ENCODE data around the gene GSTA5. TPM values are rescaled to one million over a fixed set of nuclear protein-coding genes. Genes with fewer than 3 reads are reported as not detected.
"Not testable (repeated sequence)": the region's sequence is repeated elsewhere in the genome, so short reads cannot be mapped to it uniquely, and the experiment has no call there.

GSTA5 gene
- total RNA-seq, 1 experiment from 2014 or later, result not detected

DNA sequence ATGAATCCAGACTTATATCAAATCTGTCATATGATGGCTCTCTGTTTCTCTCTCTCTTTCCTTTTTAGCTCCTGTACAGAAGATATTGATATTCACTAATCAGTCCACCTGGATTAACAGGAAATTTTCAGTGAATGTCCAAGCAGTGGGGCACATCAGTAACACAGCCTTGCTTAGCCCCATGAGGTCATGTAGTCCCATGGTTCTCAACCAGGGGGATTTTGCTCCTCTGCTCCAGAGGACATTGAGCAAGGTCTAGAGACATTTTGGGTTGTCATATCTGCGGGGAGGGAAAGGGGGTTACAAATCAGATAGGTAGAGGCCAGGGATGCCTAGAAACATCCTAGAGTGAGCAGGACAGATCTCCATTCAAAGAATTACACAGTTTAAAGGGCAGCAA lies 37.8 kb downstream of the GSTA5 start:
- no peak for DNase-seq (ENCODE audit: low read depth)
- in situ Hi-C loops (cut with HindIII; ENCODE audit: low pct_unique_long_range_greater_than_20kb, low sequenced_read_pairs), result no loop called here

DNA sequence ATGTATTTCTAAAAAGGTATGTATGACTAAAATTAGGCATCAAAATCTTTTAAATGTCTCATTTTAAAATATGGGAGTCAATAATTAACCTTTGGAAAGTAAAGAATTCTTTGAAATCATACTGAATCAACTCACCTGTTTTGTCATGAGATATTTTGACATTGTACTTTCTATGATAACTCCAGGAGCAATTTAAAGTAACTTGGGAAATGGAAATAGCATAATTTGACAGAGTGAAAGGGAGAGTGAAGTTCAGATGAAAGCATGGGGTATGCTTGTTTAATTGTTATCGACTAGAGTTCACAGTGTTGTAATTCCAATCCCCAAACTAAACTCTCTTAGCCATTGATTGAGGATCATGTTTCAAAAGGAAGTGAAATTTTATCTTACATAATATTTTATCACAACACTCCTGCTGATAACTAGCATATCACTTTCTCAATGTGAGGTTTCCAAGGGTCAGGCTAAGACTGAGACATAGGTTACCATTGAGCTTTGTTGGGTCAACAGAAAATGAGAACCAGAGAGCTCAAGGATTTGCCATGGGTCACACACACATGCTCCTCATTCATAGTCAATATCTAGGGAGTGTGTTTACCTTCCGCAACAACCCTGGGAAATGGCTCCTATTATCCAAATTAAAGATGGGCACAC lies 39.3 kb downstream of the GSTA5 start:
- DNase-seq (ENCODE audit: low read depth), result no peak
- in situ Hi-C loops (cut with HindIII; ENCODE audit: low pct_unique_long_range_greater_than_20kb, low sequenced_read_pairs), result no loop called here

DNA sequence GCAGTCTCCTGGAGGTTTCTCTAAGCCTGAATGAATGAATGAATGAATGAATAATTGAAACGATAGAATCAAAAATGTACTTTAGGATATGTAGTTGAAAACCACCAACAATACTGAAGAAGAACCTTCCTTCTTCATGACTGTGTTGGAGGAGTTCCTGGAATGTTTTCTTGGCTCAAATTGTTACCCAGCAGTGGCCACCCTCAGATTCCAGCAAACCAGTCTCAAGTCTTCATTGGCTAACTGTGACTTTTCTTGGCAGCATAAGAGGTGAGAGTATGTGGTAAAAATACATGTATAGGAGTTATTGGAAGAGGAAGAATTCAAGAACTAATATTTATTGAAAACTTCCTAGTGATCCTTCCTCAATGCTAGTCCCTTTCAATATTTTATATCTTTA lies 41.3 kb downstream of the GSTA5 start:
- DNase-seq (ENCODE audit: low read depth); in situ Hi-C loops (cut with HindIII; ENCODE audit: low pct_unique_long_range_greater_than_20kb, low sequenced_read_pairs): not testable (repeated sequence)

DNA sequence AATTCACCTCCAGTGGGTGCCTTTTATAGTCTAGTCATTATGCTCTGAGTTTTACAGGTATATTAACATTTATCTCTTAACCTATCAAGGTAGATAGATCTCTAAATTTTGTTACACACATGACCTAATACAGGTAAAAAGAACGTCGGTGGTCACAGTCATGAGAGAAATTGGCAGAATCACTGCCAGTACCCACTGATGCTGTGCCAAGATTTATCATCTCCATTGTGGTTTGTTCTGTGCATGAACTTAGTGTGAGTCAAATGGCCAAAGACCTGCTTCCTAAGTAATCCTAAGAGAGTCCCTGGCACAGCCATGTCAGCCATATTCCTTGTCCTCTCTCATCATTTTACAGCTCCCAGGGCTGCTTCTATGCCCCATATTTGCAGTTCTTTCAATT lies 46.2 kb downstream of the GSTA5 start:
- in situ Hi-C loops (cut with HindIII; ENCODE audit: low pct_unique_long_range_greater_than_20kb, low sequenced_read_pairs); DNase-seq (ENCODE audit: low read depth): not testable (repeated sequence)

DNA sequence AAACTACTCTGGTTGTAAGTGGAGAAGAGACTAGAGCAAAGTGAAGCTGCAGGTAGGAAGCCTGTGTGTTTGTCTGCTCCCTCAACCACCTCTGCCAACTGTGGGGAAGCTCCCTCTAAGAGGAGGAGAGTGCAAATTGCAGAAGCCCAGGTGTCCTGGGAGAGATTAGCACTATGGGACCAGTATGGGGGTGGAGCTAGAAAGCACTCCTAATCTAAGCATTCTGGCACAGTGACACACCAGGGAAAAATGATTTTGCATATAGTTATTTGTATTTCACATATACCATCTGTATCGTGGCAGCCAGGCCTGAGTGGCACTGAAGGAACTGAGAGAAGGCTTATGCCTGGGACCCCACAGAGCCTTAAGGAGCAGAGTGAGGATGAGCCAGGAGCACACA lies 49.8 kb downstream of the GSTA5 start:
- DNase-seq (ENCODE audit: low read depth), result no peak
- in situ Hi-C loops (cut with HindIII; ENCODE audit: low pct_unique_long_range_greater_than_20kb, low sequenced_read_pairs), result no loop called here

DNA sequence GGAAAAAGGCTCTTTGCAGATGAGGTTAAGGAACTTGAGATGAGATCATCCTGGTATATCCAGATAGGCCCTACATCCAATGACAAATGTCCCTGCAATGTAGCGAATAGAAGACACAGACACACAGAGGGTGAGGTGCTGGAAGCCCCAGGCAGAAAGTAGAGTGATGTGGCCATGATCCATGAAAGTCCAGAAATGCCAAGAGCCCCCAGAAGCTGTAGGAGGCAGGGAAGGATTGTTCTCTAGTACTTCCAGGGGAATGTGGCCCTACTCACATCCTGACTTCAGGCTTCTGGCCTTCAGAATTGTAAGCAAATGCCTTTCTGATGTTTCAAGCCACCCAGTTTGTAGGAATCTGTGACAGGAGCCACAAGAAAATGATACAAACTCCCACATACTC lies 51.0 kb downstream of the GSTA5 start:
- in situ Hi-C loops (cut with HindIII; ENCODE audit: low pct_unique_long_range_greater_than_20kb, low sequenced_read_pairs), result not testable (repeated sequence)

DNA sequence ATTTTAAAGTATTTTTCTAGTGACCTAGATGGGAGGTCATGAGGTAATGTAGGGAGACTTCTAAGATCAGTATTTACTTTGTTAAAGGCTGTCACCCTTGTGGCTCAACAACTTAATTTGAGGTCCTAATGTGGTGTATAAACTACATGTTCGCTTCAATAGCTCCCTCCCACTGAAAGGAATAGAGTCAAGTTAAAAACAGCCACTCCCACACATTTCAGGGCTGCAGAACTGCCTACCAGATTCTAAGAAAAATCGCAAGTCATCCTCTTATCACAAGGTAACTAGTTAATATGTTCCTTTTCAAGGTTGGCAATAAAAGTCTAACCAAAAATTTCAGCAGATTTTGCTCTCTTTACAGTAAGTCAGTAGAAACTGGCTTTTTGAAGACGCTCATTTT lies 52.1 kb downstream of the GSTA5 start:
- DNase-seq (ENCODE audit: low read depth), result peak; percentile 55
- in situ Hi-C loops (cut with HindIII; ENCODE audit: low pct_unique_long_range_greater_than_20kb, low sequenced_read_pairs), result no loop called here

More for the DNA sequence above, 51.0 kb downstream of the GSTA5 start:
- DNase-seq (ENCODE audit: low read depth), result not testable (repeated sequence)

DNA sequence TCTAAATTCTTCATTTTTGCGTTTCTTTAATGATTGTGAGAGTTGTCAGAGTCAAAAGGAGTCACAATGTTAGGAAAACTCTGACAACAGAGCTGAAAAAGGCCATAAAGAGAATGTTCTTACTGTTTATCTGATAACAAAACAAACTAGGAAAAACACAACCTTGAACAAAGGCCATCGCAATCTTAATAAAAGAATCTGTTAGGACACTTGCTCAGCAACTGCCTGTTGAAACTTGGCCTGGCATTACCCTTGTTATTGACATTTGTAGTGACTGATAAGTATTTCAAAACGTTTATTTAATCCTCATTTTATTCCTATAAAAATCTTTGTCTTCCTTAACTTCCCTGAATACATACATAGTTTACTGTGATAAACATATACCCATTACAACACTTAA lies 52.7 kb downstream of the GSTA5 start:
- DNase-seq (ENCODE audit: low read depth), result no peak
- in situ Hi-C loops (cut with HindIII; ENCODE audit: low pct_unique_long_range_greater_than_20kb, low sequenced_read_pairs), result no loop called here

DNA sequence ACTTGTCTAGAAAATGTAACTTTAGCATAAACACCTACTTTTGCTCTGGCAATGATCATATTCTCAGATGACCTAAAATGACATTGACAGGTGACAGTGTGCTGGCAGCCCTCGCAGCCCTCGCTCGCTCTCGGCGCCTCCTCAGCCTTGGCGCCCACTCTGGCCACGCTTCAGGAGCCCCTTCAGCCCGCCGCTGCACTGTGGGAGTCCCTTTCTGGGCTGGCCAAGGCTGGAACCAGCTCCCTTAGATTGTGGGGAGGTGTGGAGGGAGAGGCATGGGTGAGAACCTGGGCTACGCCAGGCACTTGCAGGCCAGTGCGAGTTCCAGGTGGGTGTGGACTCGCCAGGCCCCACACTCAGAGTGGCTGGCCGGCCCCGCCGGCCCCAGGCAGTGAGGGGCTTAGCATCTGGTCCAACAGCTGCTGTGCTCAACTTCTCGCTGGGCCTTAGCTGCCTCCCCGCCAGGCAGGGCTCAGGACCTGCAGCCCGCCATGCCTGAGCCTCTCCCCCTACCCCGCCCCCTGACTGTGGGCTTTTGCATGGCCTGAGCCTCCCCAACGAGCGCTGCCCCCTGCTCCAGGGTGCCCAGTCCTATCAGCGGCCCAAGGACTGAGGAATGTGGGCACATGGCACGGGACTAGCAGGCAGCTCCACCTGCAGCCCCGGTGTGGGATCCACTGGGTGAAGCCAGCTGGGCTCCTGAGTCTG lies 54.2 kb downstream of the GSTA5 start:
- in situ Hi-C loops (cut with HindIII; ENCODE audit: low pct_unique_long_range_greater_than_20kb, low sequenced_read_pairs), result no loop called here
- no peak for DNase-seq (ENCODE audit: low read depth)

DNA sequence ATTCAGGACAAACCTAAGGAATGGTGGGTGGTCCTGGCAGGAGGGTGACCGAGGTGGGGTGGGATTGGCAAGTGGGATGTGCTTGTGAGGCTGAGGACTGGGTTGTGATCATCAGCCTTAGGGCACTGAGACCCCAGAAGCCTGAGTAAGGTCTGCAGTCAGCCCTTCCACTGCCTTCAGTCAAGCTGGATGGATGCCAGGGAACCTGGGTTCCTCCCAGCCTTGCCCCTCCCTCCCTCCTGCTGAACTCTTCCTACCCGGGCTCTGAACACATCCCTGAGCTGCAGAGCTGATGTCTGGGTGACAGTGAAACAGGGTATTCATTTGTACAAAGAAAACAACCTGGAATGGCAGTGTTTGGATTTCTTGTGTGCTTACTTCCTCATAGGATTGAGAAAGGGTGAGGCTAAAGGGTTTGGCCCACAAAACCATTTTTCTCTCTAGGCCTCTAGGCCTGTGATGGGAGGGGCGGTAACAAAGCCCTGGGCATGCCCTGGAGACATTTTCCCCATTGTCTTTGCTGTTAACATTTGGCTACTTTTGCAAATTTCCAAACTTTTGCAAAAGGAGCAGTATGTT lies 57.8 kb downstream of the GSTA5 start:
- in situ Hi-C loops (cut with HindIII; ENCODE audit: low pct_unique_long_range_greater_than_20kb, low sequenced_read_pairs), result not testable (repeated sequence)
- DNase-seq (ENCODE audit: low read depth), result peak; percentile 49

DNA sequence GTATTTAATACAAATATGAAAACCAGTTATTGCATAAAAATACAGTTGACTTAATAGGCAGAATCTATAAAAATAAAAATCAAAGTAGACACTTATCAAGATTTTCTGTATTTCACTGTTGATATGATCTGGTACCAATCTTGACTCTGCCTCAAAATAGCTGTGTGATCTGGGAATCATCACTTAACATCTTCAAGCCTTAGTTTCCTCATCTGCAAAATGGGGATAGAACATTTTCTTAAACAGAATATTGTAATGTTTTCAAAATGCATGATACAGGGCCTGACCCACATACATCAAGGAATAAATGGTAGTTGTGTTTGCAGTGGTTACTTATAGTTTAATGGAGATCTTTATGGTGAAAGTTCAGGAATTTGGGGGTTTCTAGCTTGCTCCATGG lies 58.4 kb downstream of the GSTA5 start:
- in situ Hi-C loops (cut with HindIII; ENCODE audit: low pct_unique_long_range_greater_than_20kb, low sequenced_read_pairs); DNase-seq (ENCODE audit: low read depth): not testable (repeated sequence)

Other genes starting within 250 kb of the GSTA5 start
- gene TMEM14A, start 169.7 kb downstream of the GSTA5 start, total RNA-seq (2014; rRNA removed; shearing (Covaris generic); ENCODE audit: low replicate concordance), result 101 and 113 TPM in 2 replicates
- not detected in 2 replicates for gene GSTA2, start 77.3 kb downstream of the GSTA5 start, total RNA-seq (2014; rRNA removed; shearing (Covaris generic); ENCODE audit: low replicate concordance)
- gene GSTA1, start 37.0 kb downstream of the GSTA5 start, total RNA-seq (2014; rRNA removed; shearing (Covaris generic); ENCODE audit: low replicate concordance), result not detected in 2 replicates
- gene GSTA3, start 68.9 kb upstream of the GSTA5 start, total RNA-seq (2014; rRNA removed; shearing (Covaris generic); ENCODE audit: low replicate concordance), result 0.61 TPM in 1 of 2 replicates, not detected in the other
- 83.6 and 89.8 TPM in 2 replicates for gene GSTA4, start 154.5 kb upstream of the GSTA5 start, total RNA-seq (2014; rRNA removed; shearing (Covaris generic); ENCODE audit: low replicate concordance)
- gene CILK1, start 221.0 kb upstream of the GSTA5 start, total RNA-seq (2014; rRNA removed; shearing (Covaris generic); ENCODE audit: low replicate concordance), result 1.8 and 2.1 TPM in 2 replicates
- gene FBXO9, start 224.6 kb upstream of the GSTA5 start, total RNA-seq (2014; rRNA removed; shearing (Covaris generic); ENCODE audit: low replicate concordance), result 50.4 and 53.1 TPM in 2 replicates

Measured in Caki2 (cell line).